Measurements from ENCODE around the gene ZNF484. TPM values are rescaled to one million over a fixed set of nuclear protein-coding genes. Genes with fewer than 3 reads are reported as not detected.
"Not testable (repeated sequence)": the region's sequence is repeated elsewhere in the genome, so short reads cannot be mapped to it uniquely, and the experiment has no call there.

ZNF484 gene
- total and polyA plus RNA-seq, 2 donors: 2.2 to 9.0 TPM

GRCh38 chr9:92807757-92808725 lies 69.8 kb downstream of the ZNF484 start:
- no peaks in the 10 kb centered on the region for H3K36me3 ChIP-seq (ENCODE audit: control insufficient read depth in 2 of 2, insufficient read depth in 2 of 2, low read length in 1 of 2)
- peaks cover 41 to 90% of the 10 kb centered on the region in 2 donors for H3K27me3 ChIP-seq (ENCODE audit: control insufficient read depth in 2 of 2, insufficient read depth in 1 of 2, low read length in 1 of 2)
- 6% methylated on average over 76 of the region's 76 CpGs for WGBS
- peaks cover 6 to 29% of the 10 kb centered on the region in 2 donors for H3K4me1 ChIP-seq (ENCODE audit: control insufficient read depth in 2 of 2, insufficient read depth in 2 of 2, low read length in 2 of 2)
- no peak overlapping the region for H3K27ac ChIP-seq (ENCODE audit: low read depth in 1 of 2, low read length in 1 of 2)
- DNase-seq (ENCODE audit: low read depth in 6 of 9, low spot score in 9 of 9): peak in 2 of 9 donors; percentile 15 to 45
- peaks cover 0 to 13% of the 10 kb centered on the region in 2 donors for H3K9me3 ChIP-seq (ENCODE audit: control insufficient read depth in 2 of 2, insufficient read depth in 1 of 2, low read length in 1 of 2)
- no peak overlapping the region for H3K4me3 ChIP-seq (ENCODE audit: low read length in 2 of 2)

GRCh38 chr9:92807031-92807756 lies 70.6 kb downstream of the ZNF484 start:
- Histone ChIP-seq H3K36me3 (ENCODE audit: control insufficient read depth in 2 of 2, insufficient read depth in 2 of 2, low read length in 1 of 2) (no peaks in the 10 kb centered on the region), H3K27ac (ENCODE audit: low read depth in 1 of 2, low read length in 1 of 2) (no peak overlapping the region), H3K4me1 (ENCODE audit: control insufficient read depth in 2 of 2, insufficient read depth in 2 of 2, low read length in 2 of 2) (peaks cover 6 to 29% of the 10 kb centered on the region in 2 donors), H3K4me3 (ENCODE audit: low read length in 2 of 2) (no peak overlapping the region), H3K9me3 (ENCODE audit: control insufficient read depth in 2 of 2, insufficient read depth in 1 of 2, low read length in 1 of 2) (peaks cover 0 to 13% of the 10 kb centered on the region in 2 donors), H3K27me3 (ENCODE audit: control insufficient read depth in 2 of 2, insufficient read depth in 1 of 2, low read length in 1 of 2) (peaks cover 41 to 85% of the 10 kb centered on the region in 2 donors)
- DNase-seq (ENCODE audit: low read depth in 6 of 9, low spot score in 9 of 9): peak in 1 of 9 donors; percentile 19
- WGBS: 17% methylated on average over 43 of the region's 44 CpGs

GRCh38 chr9:92804727-92805126 lies 73.1 kb downstream of the ZNF484 start:
- 96% methylated on average over 6 of the region's 6 CpGs for WGBS
- Histone ChIP-seq H3K4me1 (ENCODE audit: control insufficient read depth in 2 of 2, insufficient read depth in 2 of 2, low read length in 2 of 2) (peaks cover 6 to 27% of the 10 kb centered on the region in 2 donors), H3K36me3 (ENCODE audit: control insufficient read depth in 2 of 2, insufficient read depth in 2 of 2, low read length in 1 of 2) (no peaks in the 10 kb centered on the region), H3K4me3 (ENCODE audit: low read length in 2 of 2) (no peak overlapping the region), H3K9me3 (ENCODE audit: control insufficient read depth in 2 of 2, insufficient read depth in 1 of 2, low read length in 1 of 2) (peaks cover 0 to 11% of the 10 kb centered on the region in 2 donors), H3K27ac (ENCODE audit: low read depth in 1 of 2, low read length in 1 of 2) (no peak overlapping the region), H3K27me3 (ENCODE audit: control insufficient read depth in 2 of 2, insufficient read depth in 1 of 2, low read length in 1 of 2) (peaks cover 37 to 70% of the 10 kb centered on the region in 2 donors)
- no peak for DNase-seq (ENCODE audit: low read depth in 6 of 9, low spot score in 9 of 9)

- no peaks in the 10 kb centered on the region for H3K4me1 ChIP-seq (ENCODE audit: control insufficient read depth in 2 of 2, insufficient read depth in 2 of 2, low read length in 2 of 2)
- WGBS: 96% methylated on average over 11 of the region's 11 CpGs
- H3K27ac ChIP-seq (ENCODE audit: low read depth in 1 of 2, low read length in 1 of 2): no peak overlapping the region
- DNase-seq (ENCODE audit: low read depth in 6 of 9, low spot score in 9 of 9): no peak
- H3K36me3 ChIP-seq (ENCODE audit: control insufficient read depth in 2 of 2, insufficient read depth in 2 of 2, low read length in 1 of 2): no peaks in the 10 kb centered on the region
- no peak overlapping the region for H3K4me3 ChIP-seq (ENCODE audit: low read length in 2 of 2)
- H3K9me3 ChIP-seq (ENCODE audit: control insufficient read depth in 2 of 2, insufficient read depth in 1 of 2, low read length in 1 of 2): no peaks in the 10 kb centered on the region
- peaks cover 0 to 27% of the 10 kb centered on the region in 2 donors for H3K27me3 ChIP-seq (ENCODE audit: control insufficient read depth in 2 of 2, insufficient read depth in 1 of 2, low read length in 1 of 2)
Measured at GRCh38 chr9:92798358-92798757, 79.5 kb downstream of the ZNF484 start.

- H3K9me3 ChIP-seq (ENCODE audit: control insufficient read depth in 2 of 2, insufficient read depth in 1 of 2, low read length in 1 of 2); H3K4me3 ChIP-seq (ENCODE audit: low read length in 2 of 2); H3K27ac ChIP-seq (ENCODE audit: low read depth in 1 of 2, low read length in 1 of 2); DNase-seq (ENCODE audit: low read depth in 6 of 9, low spot score in 9 of 9); H3K36me3 ChIP-seq (ENCODE audit: control insufficient read depth in 2 of 2, insufficient read depth in 2 of 2, low read length in 1 of 2); H3K4me1 ChIP-seq (ENCODE audit: control insufficient read depth in 2 of 2, insufficient read depth in 2 of 2, low read length in 2 of 2): not testable (repeated sequence)
- WGBS: 88% methylated on average over 9 of the region's 9 CpGs
- peaks cover 0 to 23% of the 10 kb centered on the region in 2 donors for H3K27me3 ChIP-seq (ENCODE audit: control insufficient read depth in 2 of 2, insufficient read depth in 1 of 2, low read length in 1 of 2)
Measured at GRCh38 chr9:92796337-92796804, 81.5 kb downstream of the ZNF484 start.

- no peaks in the 10 kb centered on the region for H3K9me3 ChIP-seq (ENCODE audit: control insufficient read depth in 2 of 2, insufficient read depth in 1 of 2, low read length in 1 of 2)
- no peak for DNase-seq (ENCODE audit: low read depth in 6 of 9, low spot score in 9 of 9)
- H3K4me3 ChIP-seq (ENCODE audit: low read length in 2 of 2): no peak overlapping the region
- peaks cover 0 to 23% of the 10 kb centered on the region in 2 donors for H3K27me3 ChIP-seq (ENCODE audit: control insufficient read depth in 2 of 2, insufficient read depth in 1 of 2, low read length in 1 of 2)
- WGBS: 89% methylated on average over 9 of the region's 9 CpGs
- H3K27ac ChIP-seq (ENCODE audit: low read depth in 1 of 2, low read length in 1 of 2): peak overlapping the region in 1 of 2 donors; percentile 17
- H3K36me3 ChIP-seq (ENCODE audit: control insufficient read depth in 2 of 2, insufficient read depth in 2 of 2, low read length in 1 of 2): no peaks in the 10 kb centered on the region
- no peaks in the 10 kb centered on the region for H3K4me1 ChIP-seq (ENCODE audit: control insufficient read depth in 2 of 2, insufficient read depth in 2 of 2, low read length in 2 of 2)
Measured at GRCh38 chr9:92795598-92796336, 82.1 kb downstream of the ZNF484 start.

Other genes starting within 250 kb of the ZNF484 start
- gene IPPK, start 207.9 kb downstream of the ZNF484 start, total RNA-seq: 5.7 TPM
- gene IPPK, start 207.9 kb downstream of the ZNF484 start, polyA plus RNA-seq: 10.5 TPM
- gene BICD2, start 113.2 kb downstream of the ZNF484 start, total RNA-seq: 17.4 TPM
- gene BICD2, start 113.2 kb downstream of the ZNF484 start, polyA plus RNA-seq: 16.8 TPM
- 35.7 TPM for gene FGD3, start 69.5 kb upstream of the ZNF484 start, total RNA-seq
- gene FGD3, start 69.5 kb upstream of the ZNF484 start, polyA plus RNA-seq: 48.9 TPM
- gene SUSD3, start 180.7 kb upstream of the ZNF484 start, total RNA-seq: 43.8 TPM
- gene SUSD3, start 180.7 kb upstream of the ZNF484 start, polyA plus RNA-seq: 31.0 TPM
- 25.3 TPM for gene CARD19, start 218.2 kb upstream of the ZNF484 start, total RNA-seq
- gene CARD19, start 218.2 kb upstream of the ZNF484 start, polyA plus RNA-seq: 24.8 TPM